ENCODE measurements around the gene SSR1. TPM values are rescaled to one million over a fixed set of nuclear protein-coding genes. Genes with fewer than 3 reads are reported as not detected.

The SSR1 gene
- total and polyA plus RNA-seq, 2 of the 13 experiments (the other 11 are each of a cell fraction or from before 2014, with no cell fraction given): 203 to 243 TPM

DNA sequence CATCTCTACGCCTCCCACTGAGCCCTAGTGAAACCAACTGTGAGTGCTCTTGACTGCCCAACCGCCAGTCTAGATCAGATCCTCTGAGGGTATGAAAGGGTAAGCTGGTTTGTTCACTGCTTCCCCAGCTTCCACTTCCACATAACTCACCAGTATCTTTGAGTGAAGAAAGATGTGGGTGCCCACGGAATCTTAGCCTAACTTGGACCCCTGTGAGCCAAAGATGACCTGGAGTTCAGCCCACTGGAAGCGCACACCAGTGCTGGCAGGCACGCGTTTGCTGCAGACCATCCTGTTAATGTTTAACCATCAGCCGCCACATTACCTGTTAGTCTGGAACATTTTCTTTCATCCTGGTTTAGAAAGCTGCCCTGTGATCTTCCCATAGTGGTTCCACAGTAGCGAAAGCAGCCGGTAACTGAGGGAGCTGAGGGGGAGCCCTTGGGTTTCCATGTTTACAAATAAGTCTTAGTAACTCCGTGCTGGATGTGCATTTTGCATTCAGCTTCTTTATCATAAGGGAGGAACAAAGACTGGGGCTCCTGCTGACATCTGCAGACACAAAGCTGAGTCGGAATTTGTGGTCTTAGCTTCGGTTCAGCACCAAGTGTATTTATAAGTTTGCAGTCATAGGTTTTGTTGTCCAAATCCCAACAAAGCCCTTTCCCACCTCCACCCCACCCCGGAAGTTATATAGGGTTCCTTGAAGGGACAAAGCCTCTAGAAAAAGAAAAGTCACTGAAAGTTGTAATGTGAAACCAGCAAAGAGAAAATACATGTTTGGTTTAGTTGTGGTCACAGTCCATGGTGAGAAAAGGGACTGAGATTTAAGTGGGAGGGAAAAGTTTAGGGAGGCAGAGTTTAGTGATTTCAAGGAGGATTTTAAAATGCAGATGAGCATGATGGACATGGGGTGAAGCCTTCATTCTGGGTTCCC lies 71.0 kb downstream of the SSR1 start (continued):
- peak; percentile 86 for TF ChIP-seq ZNF605 (CRISPR knock-in tag; IDR thresholded peaks at IDR 0.05)
- no peak for TF ChIP-seq SP1 (IDR thresholded peaks at IDR 0.05)
- TF ChIP-seq SP1 (CRISPR knock-in tag; IDR thresholded peaks at IDR 0.05): no peak
- peak; percentile 69 for TF ChIP-seq ELF3 (CRISPR knock-in tag; IDR thresholded peaks at IDR 0.05)
- TF ChIP-seq FOXA3 (CRISPR knock-in tag; IDR thresholded peaks at IDR 0.05): peak; percentile 91
- TF ChIP-seq, protein P1, sequence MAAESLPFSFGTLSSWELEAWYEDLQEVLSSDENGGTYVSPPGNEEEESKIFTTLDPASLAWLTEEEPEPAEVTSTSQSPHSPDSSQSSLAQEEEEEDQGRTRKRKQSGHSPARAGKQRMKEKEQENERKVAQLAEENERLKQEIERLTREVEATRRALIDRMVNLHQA (CRISPR knock-in tag; IDR thresholded peaks at IDR 0.05): no peak
- TF ChIP-seq GTF2F1 (IDR thresholded peaks at IDR 0.05; ENCODE audit: low read length): no peak
- peak; percentile 88 for TF ChIP-seq MED1 (CRISPR knock-in tag; IDR thresholded peaks at IDR 0.05)
- no peak for TF ChIP-seq LCORL (IDR thresholded peaks at IDR 0.05)
- TF ChIP-seq LCORL (CRISPR knock-in tag; IDR thresholded peaks at IDR 0.05): peak; percentile 78
- TF ChIP-seq, protein P2, sequence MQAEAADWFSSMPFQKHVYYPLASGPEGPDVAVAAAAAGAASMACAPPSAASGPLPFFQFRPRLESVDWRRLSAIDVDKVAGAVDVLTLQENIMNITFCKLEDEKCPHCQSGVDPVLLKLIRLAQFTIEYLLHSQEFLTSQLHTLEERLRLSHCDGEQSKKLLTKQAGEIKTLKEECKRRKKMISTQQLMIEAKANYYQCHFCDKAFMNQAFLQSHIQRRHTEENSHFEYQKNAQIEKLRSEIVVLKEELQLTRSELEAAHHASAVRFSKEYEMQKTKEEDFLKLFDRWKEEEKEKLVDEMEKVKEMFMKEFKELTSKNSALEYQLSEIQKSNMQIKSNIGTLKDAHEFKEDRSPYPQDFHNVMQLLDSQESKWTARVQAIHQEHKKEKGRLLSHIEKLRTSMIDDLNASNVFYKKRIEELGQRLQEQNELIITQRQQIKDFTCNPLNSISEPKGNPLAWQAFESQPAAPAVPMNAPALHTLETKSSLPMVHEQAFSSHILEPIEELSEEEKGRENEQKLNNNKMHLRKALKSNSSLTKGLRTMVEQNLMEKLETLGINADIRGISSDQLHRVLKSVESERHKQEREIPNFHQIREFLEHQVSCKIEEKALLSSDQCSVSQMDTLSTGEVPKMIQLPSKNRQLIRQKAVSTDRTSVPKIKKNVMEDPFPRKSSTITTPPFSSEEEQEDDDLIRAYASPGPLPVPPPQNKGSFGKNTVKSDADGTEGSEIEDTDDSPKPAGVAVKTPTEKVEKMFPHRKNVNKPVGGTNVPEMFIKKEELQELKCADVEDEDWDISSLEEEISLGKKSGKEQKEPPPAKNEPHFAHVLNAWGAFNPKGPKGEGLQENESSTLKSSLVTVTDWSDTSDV (CRISPR knock-in tag; IDR thresholded peaks at IDR 0.05): no peak
- TF ChIP-seq, protein P3, sequence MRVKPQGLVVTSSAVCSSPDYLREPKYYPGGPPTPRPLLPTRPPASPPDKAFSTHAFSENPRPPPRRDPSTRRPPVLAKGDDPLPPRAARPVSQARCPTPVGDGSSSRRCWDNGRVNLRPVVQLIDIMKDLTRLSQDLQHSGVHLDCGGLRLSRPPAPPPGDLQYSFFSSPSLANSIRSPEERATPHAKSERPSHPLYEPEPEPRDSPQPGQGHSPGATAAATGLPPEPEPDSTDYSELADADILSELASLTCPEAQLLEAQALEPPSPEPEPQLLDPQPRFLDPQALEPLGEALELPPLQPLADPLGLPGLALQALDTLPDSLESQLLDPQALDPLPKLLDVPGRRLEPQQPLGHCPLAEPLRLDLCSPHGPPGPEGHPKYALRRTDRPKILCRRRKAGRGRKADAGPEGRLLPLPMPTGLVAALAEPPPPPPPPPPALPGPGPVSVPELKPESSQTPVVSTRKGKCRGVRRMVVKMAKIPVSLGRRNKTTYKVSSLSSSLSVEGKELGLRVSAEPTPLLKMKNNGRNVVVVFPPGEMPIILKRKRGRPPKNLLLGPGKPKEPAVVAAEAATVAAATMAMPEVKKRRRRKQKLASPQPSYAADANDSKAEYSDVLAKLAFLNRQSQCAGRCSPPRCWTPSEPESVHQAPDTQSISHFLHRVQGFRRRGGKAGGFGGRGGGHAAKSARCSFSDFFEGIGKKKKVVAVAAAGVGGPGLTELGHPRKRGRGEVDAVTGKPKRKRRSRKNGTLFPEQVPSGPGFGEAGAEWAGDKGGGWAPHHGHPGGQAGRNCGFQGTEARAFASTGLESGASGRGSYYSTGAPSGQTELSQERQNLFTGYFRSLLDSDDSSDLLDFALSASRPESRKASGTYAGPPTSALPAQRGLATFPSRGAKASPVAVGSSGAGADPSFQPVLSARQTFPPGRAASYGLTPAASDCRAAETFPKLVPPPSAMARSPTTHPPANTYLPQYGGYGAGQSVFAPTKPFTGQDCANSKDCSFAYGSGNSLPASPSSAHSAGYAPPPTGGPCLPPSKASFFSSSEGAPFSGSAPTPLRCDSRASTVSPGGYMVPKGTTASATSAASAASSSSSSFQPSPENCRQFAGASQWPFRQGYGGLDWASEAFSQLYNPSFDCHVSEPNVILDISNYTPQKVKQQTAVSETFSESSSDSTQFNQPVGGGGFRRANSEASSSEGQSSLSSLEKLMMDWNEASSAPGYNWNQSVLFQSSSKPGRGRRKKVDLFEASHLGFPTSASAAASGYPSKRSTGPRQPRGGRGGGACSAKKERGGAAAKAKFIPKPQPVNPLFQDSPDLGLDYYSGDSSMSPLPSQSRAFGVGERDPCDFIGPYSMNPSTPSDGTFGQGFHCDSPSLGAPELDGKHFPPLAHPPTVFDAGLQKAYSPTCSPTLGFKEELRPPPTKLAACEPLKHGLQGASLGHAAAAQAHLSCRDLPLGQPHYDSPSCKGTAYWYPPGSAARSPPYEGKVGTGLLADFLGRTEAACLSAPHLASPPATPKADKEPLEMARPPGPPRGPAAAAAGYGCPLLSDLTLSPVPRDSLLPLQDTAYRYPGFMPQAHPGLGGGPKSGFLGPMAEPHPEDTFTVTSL (CRISPR knock-in tag; IDR thresholded peaks at IDR 0.05; ENCODE audit: borderline replicate concordance): peak; percentile 82; the same call in 1 of the 2 replicates
- TF ChIP-seq SP5 (CRISPR knock-in tag; IDR thresholded peaks at IDR 0.05; ENCODE audit: borderline replicate concordance, low read depth): no peak
- TF ChIP-seq ZNF839 (CRISPR knock-in tag; IDR thresholded peaks at IDR 0.05; ENCODE audit: borderline replicate concordance): no peak
- peak; percentile 83 for TF ChIP-seq HNRNPUL1 (IDR thresholded peaks at IDR 0.05; ENCODE audit: low read depth, low read length)
- peak; percentile 85 for TF ChIP-seq GATAD2A (CRISPR knock-in tag; IDR thresholded peaks at IDR 0.05)
- no peak for TF ChIP-seq ZNF709 (CRISPR knock-in tag; IDR thresholded peaks at IDR 0.05)
- no peak for TF ChIP-seq PLRG1 (conservative IDR thresholded peaks at IDR 0.05)
- no peak for TF ChIP-seq CBX2 (IDR thresholded peaks at IDR 0.05; ENCODE audit: low read depth, low read length)
- no peak for TF ChIP-seq CBX2 (CRISPR knock-in tag; IDR thresholded peaks at IDR 0.05; ENCODE audit: low read depth)
- TF ChIP-seq, protein P4, sequence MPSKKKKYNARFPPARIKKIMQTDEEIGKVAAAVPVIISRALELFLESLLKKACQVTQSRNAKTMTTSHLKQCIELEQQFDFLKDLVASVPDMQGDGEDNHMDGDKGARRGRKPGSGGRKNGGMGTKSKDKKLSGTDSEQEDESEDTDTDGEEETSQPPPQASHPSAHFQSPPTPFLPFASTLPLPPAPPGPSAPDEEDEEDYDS (CRISPR knock-in tag; IDR thresholded peaks at IDR 0.05): peak; percentile 62
- no peak; the same call in 1 of the 2 replicates for TF ChIP-seq ZNF563 (CRISPR knock-in tag; IDR thresholded peaks at IDR 0.05)
